IPS DF 4.7 (cell line): ENCODE data around the gene R3HDML.
"Not testable (repeated sequence)": the region's sequence is repeated elsewhere in the genome, so short reads cannot be mapped to it uniquely, and the experiment has no call there.

Experiments
- DNase-seq: peaks from one replicate; pipeline ENCODE4 v3.0.0-alpha.2; 2013; ENCODE audit warnings: low spot score; ENCODE audit errors: extremely low read depth

Gene R3HDML, protein sequence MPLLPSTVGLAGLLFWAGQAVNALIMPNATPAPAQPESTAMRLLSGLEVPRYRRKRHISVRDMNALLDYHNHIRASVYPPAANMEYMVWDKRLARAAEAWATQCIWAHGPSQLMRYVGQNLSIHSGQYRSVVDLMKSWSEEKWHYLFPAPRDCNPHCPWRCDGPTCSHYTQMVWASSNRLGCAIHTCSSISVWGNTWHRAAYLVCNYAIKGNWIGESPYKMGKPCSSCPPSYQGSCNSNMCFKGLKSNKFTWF

GRCh38 chr20:44336725-44337380, at the start of gene R3HDML:
Gene R3HDML, plus strand, starts transcription at chr20:44337043. Its CDS starts 115 bp downstream, at chr20:44337158.
- no peak for DNase-seq

DNA sequence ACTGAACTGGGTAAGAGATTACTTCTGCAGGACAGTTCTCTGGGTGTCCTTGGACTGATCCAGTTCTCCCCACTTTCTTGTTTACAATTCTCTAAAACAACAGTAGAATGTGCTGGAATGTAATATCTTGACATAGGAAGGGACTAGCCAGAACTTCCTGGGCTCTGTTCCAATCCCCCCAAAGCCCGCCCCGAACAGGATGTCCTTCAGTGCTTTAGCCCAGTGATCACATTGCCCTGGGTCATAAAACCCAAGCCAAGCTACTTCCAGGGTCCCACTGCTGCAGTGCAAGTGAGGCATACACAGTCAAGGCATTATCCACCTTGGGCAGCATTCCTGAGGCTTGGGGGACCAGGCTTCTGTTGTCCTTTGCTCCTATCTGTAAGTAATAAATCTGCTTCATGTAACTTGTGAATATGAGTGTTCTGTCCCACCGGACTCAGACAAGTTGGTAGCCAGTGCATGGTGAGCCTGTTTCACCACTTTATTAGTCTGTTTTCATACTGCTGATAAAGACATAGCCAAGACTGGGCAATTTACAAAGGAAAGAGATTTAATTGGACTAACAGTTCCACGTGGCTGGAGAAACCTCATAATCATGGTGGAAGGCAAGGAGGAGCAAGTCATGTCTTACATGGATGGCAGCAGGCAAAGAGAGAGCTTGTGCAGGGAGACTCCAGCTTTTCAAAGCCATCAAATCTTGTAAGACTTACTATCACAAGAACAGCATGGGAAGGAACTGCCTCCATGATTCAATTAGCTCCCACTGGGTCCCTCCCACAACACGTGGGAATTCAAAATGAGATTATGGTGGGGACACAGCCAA, 49.4 kb upstream of the R3HDML start:
- no peak for DNase-seq

- DNase-seq, result no peak
Measured at GRCh38 chr20:44288252-44288651, 48.6 kb upstream of the R3HDML start.

- no peak for DNase-seq
Measured at GRCh38 chr20:44291754-44292153, 45.1 kb upstream of the R3HDML start.

GRCh38 chr20:44296011-44296410, 40.8 kb upstream of the R3HDML start:
- no peak for DNase-seq

DNA sequence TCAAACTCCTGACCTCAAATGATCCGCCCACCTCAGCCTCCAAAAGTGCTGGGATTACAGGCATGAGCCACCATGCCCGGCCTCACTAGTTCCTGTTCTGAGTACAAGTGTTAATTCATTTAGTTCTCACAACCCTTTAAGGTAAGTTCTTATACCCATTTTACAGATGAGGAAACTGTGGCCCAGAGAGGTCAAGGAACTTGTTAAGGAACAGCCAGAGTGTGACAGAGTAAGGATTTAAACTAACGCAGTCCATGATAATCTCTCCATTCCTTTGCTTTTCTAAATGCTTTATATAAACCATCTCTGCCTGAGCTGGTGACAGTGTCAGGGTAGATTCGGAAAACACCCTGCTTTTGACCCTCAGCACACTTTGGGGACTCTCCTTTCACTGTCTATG, 39.1 kb upstream of the R3HDML start:
- DNase-seq, result no peak

GRCh38 chr20:44299011-44299535, 37.8 kb upstream of the R3HDML start:
- DNase-seq, result not testable (repeated sequence)

- DNase-seq, result no peak
Measured at GRCh38 chr20:44301285-44301684, 35.6 kb upstream of the R3HDML start.

- DNase-seq, result no peak
Measured at GRCh38 chr20:44302026-44302669, 34.7 kb upstream of the R3HDML start.

DNA sequence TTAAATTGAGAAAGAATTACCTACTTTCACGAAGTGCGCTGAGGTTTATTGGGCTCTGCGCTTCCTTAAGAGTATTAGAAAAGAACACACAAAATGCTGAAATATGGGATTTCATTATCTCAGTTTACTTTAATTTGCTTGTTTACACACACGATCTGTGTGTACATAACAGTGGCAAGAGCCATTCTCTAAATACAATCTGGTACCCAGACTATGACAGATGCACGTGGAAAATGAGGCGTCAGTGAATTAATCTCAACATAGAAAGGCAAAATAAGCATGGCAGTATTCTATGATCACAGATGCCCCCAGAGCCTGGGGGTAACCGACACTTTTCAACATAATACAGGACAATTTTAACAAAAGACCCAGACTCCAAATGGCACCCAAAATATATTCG, 34.1 kb upstream of the R3HDML start:
- no peak for DNase-seq

- no peak for DNase-seq
Measured at GRCh38 chr20:44304383-44304782, 32.5 kb upstream of the R3HDML start.

GRCh38 chr20:44306927-44307326, 29.9 kb upstream of the R3HDML start:
- DNase-seq, result no peak

GRCh38 chr20:44309763-44310663, 26.8 kb upstream of the R3HDML start:
- DNase-seq, result no peak

DNA sequence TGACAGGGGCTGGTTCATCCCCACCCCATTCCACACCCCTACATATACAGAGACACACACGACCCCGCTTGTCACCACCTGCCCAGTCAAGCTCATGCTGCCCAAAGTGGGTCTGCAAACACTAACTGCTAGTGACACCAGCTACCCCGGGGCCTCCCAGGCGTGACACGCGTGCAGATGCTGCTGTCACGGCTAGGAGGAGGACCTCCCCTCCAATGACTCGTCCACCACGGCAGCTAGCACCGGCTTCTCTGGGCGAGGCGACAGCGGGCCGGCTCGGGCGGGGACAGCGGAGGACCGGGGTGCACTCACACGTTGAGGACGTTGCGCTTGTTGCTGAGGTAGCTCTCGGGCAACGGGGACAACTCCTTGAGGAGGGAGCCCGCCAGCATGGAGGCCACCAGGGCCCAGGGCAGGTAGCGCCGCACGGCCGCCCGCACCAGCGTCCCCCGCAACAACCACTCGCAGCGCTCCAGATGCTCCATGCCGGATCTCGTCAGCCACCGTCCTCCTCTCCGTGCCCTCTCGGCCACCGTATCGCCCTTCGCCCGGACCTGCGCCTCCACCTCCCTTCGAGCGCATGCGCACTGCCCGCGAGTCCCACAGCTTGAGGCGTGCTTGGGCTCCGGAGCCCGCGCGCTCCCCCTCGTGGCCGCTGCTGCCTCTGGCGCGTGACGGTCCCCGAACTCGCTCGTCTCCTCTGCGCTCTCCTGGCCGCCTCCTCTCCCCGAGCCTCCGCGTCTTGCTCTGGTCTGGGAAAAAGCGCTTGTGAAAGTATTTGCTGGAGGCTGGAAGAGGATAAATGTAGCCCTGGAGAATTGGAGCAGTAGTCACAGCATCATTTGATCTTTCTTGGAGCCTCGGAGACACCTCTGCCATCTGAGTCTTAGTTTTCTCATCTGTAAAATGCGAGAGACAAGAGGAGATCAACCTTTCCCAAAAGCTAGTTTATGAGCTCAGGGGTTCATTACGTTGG, 25.9 kb upstream of the R3HDML start, which contains the start of gene FITM2:
Gene FITM2, minus strand, starts transcription at position 539 of the 976 bp plus-strand sequence. Its CDS starts 54 bp downstream, at position 485.
- peak; percentile 76 for DNase-seq

DNA sequence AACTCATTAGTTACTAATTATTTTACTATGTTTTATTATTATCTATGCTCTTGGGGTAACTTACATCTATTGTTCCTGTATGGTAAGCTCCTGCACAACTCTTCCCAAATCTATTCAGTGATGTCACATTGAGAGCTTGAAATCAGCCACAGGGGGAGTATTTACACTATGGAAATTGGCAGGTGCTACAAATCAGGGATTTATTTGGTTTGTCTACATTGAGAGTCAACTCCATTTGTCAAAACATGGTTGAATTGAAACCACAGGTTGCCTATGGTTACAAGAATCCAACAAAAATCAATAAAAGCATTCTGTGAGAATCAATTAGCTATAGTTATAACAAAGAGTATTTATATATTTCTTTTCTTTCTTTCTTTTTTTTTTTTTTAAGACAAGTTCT, 22.0 kb upstream of the R3HDML start:
- DNase-seq, result no peak

- no peak for DNase-seq
Measured at GRCh38 chr20:44319839-44320422, 16.9 kb upstream of the R3HDML start.

DNA sequence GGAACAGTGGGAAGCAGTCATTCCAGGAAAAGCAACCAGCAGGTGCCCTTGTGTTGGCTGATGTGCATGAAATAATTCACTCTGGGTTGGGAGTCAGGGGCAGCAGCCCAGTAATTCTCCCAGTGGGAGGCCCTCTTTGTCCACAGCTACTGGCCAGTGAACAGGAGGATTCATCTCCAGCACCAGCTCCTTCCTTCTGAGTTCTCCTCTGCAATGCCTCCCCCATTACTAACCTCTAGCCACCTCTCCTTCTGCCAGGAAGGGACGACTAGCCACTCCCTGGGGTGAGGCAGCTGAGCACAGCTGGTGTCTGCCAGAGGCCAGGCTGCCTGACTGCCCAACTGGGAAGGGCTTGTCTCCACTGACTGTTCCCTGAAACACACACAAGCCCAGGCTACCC, 12.5 kb upstream of the R3HDML start:
- DNase-seq, result no peak

GRCh38 chr20:44326391-44327159, 10.3 kb upstream of the R3HDML start:
- no peak for DNase-seq
